Testis (tissue), 2 donors: Measurements from ENCODE around the gene ATP12A.

Experiments
- CTCF ChIP-seq, 3 experiments: fragments of 450-650 bp in 2 of 3; fragments of 200-600 bp in 1 of 3; sonication (generic) in 1 of 3; IDR thresholded peaks; one replicate each; pipeline ENCODE4 v1.5.1; 2016 to 2019; ENCODE audit warnings: antibody characterized with exemption in 3 of 3, mild to moderate bottlenecking in 2 of 3, moderate library complexity in 1 of 3
- POLR2A ChIP-seq: fragments of 450-650 bp; IDR thresholded peaks from one replicate; pipeline ENCODE4 v1.6.1; 2017; ENCODE audit warnings: antibody characterized with exemption, mild to moderate bottlenecking, moderate library complexity

DNA sequence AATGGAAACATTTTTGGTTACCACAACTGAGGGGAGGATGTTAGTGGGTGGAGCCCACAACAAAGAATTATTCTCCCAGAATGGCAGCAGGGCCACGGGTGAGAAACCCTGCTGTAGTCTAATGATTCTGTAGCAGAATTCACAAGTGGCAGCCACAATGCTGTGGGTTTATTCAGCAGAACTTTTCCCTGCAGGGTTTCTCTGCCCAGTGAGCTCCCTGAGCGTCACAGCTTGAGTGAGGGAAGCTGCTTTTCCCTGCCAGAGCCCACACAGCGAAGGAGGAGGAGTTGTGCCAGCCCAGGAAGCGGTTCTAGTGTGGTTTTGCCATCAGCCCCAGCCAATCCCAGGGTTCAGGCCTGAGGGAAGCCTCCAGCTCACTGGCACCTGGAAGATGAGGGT, 4.4 kb downstream of the ATP12A start:
- TF ChIP-seq CTCF (IDR thresholded peaks at IDR 0.05) (no peak), POLR2A (no peak)
